Mesangial cell (primary cell): ENCODE measurements around the gene POU3F2. TPM values are rescaled to one million over a fixed set of nuclear protein-coding genes. Genes with fewer than 3 reads are reported as not detected.

Source experiments
- total RNA-seq: library from RNA; depleted of rRNA; stranded (reverse); fragments of >200 nt; gene quantifications from 2 replicates; pipeline ENCODE4 v1.2.3, GENCODE V29; 2015

POU3F2 gene
- not detected in 2 replicates for total RNA-seq

GRCh38 chr6:98834060-98835031 lies at the start of gene POU3F2:
Gene POU3F2 (plus strand): TSS chr6:98834574. CDS start chr6:98834874, 300 bp downstream.

Other genes with a start within 250 kb of the POU3F2 start
- gene FBXL4, start 113.4 kb downstream of the POU3F2 start, total RNA-seq, result 7.3 and 10.5 TPM in 2 replicates